ENCODE data around the gene PRKG1.

GRCh38 chr10:51403521-51403920 lies 329.2 kb downstream of the PRKG1 start:
- TF ChIP-seq, protein P1, sequence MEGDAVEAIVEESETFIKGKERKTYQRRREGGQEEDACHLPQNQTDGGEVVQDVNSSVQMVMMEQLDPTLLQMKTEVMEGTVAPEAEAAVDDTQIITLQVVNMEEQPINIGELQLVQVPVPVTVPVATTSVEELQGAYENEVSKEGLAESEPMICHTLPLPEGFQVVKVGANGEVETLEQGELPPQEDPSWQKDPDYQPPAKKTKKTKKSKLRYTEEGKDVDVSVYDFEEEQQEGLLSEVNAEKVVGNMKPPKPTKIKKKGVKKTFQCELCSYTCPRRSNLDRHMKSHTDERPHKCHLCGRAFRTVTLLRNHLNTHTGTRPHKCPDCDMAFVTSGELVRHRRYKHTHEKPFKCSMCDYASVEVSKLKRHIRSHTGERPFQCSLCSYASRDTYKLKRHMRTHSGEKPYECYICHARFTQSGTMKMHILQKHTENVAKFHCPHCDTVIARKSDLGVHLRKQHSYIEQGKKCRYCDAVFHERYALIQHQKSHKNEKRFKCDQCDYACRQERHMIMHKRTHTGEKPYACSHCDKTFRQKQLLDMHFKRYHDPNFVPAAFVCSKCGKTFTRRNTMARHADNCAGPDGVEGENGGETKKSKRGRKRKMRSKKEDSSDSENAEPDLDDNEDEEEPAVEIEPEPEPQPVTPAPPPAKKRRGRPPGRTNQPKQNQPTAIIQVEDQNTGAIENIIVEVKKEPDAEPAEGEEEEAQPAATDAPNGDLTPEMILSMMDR (IDR thresholded peaks at IDR 0.05; ENCODE audit: insufficient read depth, low read length), result no peak
- TF ChIP-seq, protein P2, sequence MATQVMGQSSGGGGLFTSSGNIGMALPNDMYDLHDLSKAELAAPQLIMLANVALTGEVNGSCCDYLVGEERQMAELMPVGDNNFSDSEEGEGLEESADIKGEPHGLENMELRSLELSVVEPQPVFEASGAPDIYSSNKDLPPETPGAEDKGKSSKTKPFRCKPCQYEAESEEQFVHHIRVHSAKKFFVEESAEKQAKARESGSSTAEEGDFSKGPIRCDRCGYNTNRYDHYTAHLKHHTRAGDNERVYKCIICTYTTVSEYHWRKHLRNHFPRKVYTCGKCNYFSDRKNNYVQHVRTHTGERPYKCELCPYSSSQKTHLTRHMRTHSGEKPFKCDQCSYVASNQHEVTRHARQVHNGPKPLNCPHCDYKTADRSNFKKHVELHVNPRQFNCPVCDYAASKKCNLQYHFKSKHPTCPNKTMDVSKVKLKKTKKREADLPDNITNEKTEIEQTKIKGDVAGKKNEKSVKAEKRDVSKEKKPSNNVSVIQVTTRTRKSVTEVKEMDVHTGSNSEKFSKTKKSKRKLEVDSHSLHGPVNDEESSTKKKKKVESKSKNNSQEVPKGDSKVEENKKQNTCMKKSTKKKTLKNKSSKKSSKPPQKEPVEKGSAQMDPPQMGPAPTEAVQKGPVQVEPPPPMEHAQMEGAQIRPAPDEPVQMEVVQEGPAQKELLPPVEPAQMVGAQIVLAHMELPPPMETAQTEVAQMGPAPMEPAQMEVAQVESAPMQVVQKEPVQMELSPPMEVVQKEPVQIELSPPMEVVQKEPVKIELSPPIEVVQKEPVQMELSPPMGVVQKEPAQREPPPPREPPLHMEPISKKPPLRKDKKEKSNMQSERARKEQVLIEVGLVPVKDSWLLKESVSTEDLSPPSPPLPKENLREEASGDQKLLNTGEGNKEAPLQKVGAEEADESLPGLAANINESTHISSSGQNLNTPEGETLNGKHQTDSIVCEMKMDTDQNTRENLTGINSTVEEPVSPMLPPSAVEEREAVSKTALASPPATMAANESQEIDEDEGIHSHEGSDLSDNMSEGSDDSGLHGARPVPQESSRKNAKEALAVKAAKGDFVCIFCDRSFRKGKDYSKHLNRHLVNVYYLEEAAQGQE (IDR thresholded peaks at IDR 0.05; ENCODE audit: insufficient replicate concordance, low read depth), result no peak
- TF ChIP-seq SPI1 (IDR thresholded peaks at IDR 0.05; ENCODE audit: borderline replicate concordance, low read depth) (no peak), GABPA (IDR thresholded peaks at IDR 0.05; ENCODE audit: low read depth) (no peak)

Measured in HL-60 (cell line).